GM12878 (cell line): ENCODE data around the gene SCAI. TPM values are rescaled to one million over a fixed set of nuclear protein-coding genes. Genes with fewer than 3 reads are reported as not detected.
A peak's percentile ranks its signal among the peaks of the same experiment; 100 is the strongest.

Source experiments
- CBX3 ChIP-seq: fragments of 200-600 bp; sonication (generic); IDR thresholded peaks from 2 replicates; pipeline ENCODE4 v1.6.1; 2016; ENCODE audit warnings: low read depth, borderline replicate concordance
- CREM ChIP-seq: IDR thresholded peaks from 2 replicates; pipeline ENCODE4 v1.6.1; 2014; ENCODE audit warnings: antibody characterized with exemption, low read depth
- ETV6 ChIP-seq, 2 experiments: fragments of 450-650 bp in 1 of 2; IDR thresholded peaks in 1 of 2; conservative IDR thresholded peaks in 1 of 2; 2 replicates each; pipeline ENCODE4 v1.6.1; 2014; ENCODE audit warnings: antibody characterized with exemption in 1 of 2, borderline replicate concordance in 1 of 2, low read depth in 1 of 2, mild to moderate bottlenecking in 1 of 2, moderate library complexity in 1 of 2
- FOS ChIP-seq: IDR thresholded peaks from 3 replicates; pipeline ENCODE4 v1.6.1; 2011; ENCODE audit warnings: borderline replicate concordance; ENCODE audit not compliant: insufficient read length; ENCODE audit errors: extremely low read depth
- IRF4 ChIP-seq: IDR thresholded peaks from 2 replicates; pipeline ENCODE4 v1.6.1; 2011; ENCODE audit warnings: low read depth, low read length
- JUND ChIP-seq: IDR thresholded peaks from 2 replicates; pipeline ENCODE4 v1.6.1; 2012; ENCODE audit warnings: low read depth, mild to moderate bottlenecking, low read length, improper control_type of control experiment, moderate library complexity
- NFIC ChIP-seq: IDR thresholded peaks from 2 replicates; pipeline ENCODE4 v1.6.1; 2012; ENCODE audit warnings: low read depth, mild to moderate bottlenecking, inconsistent platforms, low read length, moderate library complexity
- NFYB ChIP-seq: IDR thresholded peaks from 2 replicates; pipeline ENCODE4 v1.6.1; 2011; ENCODE audit warnings: low read depth, mild to moderate bottlenecking, low read length, improper control_type of control experiment, moderate library complexity; ENCODE audit not compliant: insufficient read depth
- PAX5 ChIP-seq: IDR thresholded peaks from 2 replicates; pipeline ENCODE4 v1.6.1; 2011; ENCODE audit warnings: low read depth, low read length, borderline replicate concordance
- POLR2AphosphoS2 ChIP-seq: IDR thresholded peaks from 2 replicates; pipeline ENCODE4 v1.6.1; 2011; ENCODE audit warnings: low read depth, mild to moderate bottlenecking, low read length, improper control_type of control experiment, moderate library complexity
- POU2F2 ChIP-seq: IDR thresholded peaks from 3 replicates; pipeline ENCODE4 v1.6.1; 2011; ENCODE audit warnings: low read depth, mild to moderate bottlenecking, low read length, borderline replicate concordance
- RUNX3 ChIP-seq: IDR thresholded peaks from 2 replicates; pipeline ENCODE4 v1.6.1; 2012; ENCODE audit warnings: low read length, inconsistent platforms
- SMARCA5 ChIP-seq: fragments of 450-650 bp; IDR thresholded peaks from 2 replicates; pipeline ENCODE4 v1.6.1; 2017; ENCODE audit warnings: mild to moderate bottlenecking
- SMC3 ChIP-seq: IDR thresholded peaks from 2 replicates; pipeline ENCODE4 v1.6.1; 2011; ENCODE audit warnings: low read length, improper control_type of control experiment, borderline replicate concordance
- SP1 ChIP-seq: IDR thresholded peaks from one replicate; pipeline ENCODE4 v1.6.1; 2011; ENCODE audit warnings: low read depth, low read length
- SREBF2 ChIP-seq: IDR thresholded peaks from 2 replicates; pipeline ENCODE4 v1.6.1; 2012; ENCODE audit warnings: mild to moderate bottlenecking, low read length
- STAT1 ChIP-seq: fragments of 450-650 bp; conservative IDR thresholded peaks from 2 replicates; pipeline ENCODE4 v1.6.1; 2014; ENCODE audit warnings: antibody characterized with exemption, mild to moderate bottlenecking
- TAF1 ChIP-seq: IDR thresholded peaks from 2 replicates; pipeline ENCODE4 v1.6.1; 2011; ENCODE audit warnings: mild to moderate bottlenecking, low read depth, low read length, borderline replicate concordance
- TBL1XR1 ChIP-seq: IDR thresholded peaks from 2 replicates; pipeline ENCODE4 v1.6.1; 2012; ENCODE audit warnings: low read depth, low read length, improper control_type of control experiment
- YBX1 ChIP-seq: fragments of 450-650 bp; IDR thresholded peaks from 2 replicates; pipeline ENCODE4 v1.6.1; 2016; ENCODE audit warnings: antibody characterized with exemption
- YY1 ChIP-seq: IDR thresholded peaks from 2 replicates; pipeline ENCODE4 v1.6.1; 2011; ENCODE audit warnings: low read depth, mild to moderate bottlenecking, low read length
- polyA plus RNA-seq, 11 experiments: library from polyadenylated mRNA; depleted of rRNA in 4 of 11; unstranded in 6 of 11; stranded (reverse) in 5 of 11; fragments of >200 nt; fragmentation: Nextera tagmentation in 4 of 11; fragmentation: Illumina TruSeq in 1 of 11; extraction: Ambion mirVana in 4 of 11; extraction: Trizol in 1 of 11; gene quantifications; 1 replicate in 1 of 11; 2 replicates in 10 of 11; pipeline versions ENCODE4 v1.2.1 to v1.2.3, GENCODE V29; 2011 to 2016; ENCODE audit warnings: inconsistent platforms in 2 of 11, missing spikeins in 2 of 11, low read depth in 1 of 11
- total RNA-seq, 4 experiments: library from RNA; depleted of rRNA in 3 of 4; stranded (reverse); fragments of >200 nt in 3 of 4; fragmentation: Illumina TruSeq in 1 of 4; extraction: Trizol in 1 of 4; gene quantifications; 2 replicates each; pipeline versions ENCODE4 v1.2.1 to v1.2.3, GENCODE V29; 2013 to 2021
- TF ChIP-seq, protein P1 (sequence below): fragments of 450-650 bp; IDR thresholded peaks from 2 replicates; pipeline ENCODE4 v1.6.1; 2016; ENCODE audit warnings: mild to moderate bottlenecking
- TF ChIP-seq, protein P2 (sequence below): fragments of 450-650 bp; IDR thresholded peaks from 2 replicates; pipeline ENCODE4 v1.6.1; 2014; ENCODE audit warnings: mild to moderate bottlenecking
- TF ChIP-seq, protein P3 (sequence below): fragments of 450-650 bp; IDR thresholded peaks from 2 replicates; pipeline ENCODE4 v1.6.1; 2017; ENCODE audit warnings: mild to moderate bottlenecking, low read depth, inconsistent platforms; ENCODE audit not compliant: poor library complexity, severe bottlenecking
- TF ChIP-seq, protein P4 (sequence below): IDR thresholded peaks from 2 replicates; pipeline ENCODE4 v1.6.1; 2011; ENCODE audit warnings: low read depth, low read length, improper control_type of control experiment, borderline replicate concordance

Gene SCAI
- total and polyA plus RNA-seq, 10 of the 15 experiments (the other 5 are each of a cell fraction or from before 2014, with no cell fraction given), result 0.52 to 8.8 (median 5.1) TPM

DNA sequence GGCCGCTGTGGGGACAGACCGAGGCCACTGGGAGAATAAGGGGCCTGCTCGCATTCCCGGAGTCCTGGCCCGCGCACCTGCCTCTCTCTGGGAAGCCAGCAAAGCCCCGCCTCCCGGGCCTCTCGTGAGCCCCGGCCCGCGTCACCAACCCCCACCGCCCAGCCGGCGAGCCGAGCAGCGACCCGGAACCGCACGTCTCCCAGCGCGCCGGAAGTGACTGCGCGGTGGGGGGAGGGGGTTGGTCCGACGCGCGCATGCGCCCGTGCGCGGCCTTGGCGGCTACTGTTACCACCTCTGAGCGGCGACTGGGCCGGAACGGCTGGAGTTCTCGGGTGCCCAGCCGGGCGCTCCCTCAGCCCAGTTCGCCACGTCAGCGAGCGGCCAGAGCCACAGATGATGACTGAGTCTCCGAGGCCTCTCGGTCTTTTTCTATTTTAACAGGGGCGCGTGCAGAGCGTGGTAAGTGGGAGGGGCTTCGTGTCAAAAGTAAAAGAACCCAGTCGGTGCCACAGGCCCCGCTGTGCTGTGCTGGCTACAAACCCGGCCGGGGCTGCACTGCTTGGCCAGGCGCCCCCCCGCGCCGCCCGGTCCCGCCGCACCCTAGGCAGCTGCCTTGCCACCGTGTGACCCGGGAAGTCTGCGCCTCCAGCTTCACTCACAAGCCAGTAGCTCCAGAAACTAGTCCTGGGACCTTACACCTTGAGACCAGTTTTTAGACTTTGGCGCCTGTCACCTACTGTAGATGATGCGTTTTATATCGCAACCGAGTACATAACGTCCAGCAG lies 202.2 kb downstream of the SCAI start, which contains the start of gene GOLGA1 (continued):
- TF ChIP-seq CBX3 (no peak), POLR2AphosphoS2 (peak; percentile 67; the same call in 1 of the 2 replicates), CREM (peak; percentile 98), TAF1 (peak; percentile 34; the same call in 1 of the 2 replicates), NFIC (no peak), SMARCA5 (peak; percentile 47; the same call in 1 of the 2 replicates), YBX1 (no peak), FOS (no peak), RUNX3 (no peak; the same call in 1 of the 2 replicates), SREBF2 (no peak), YY1 (peak; percentile 70; the same call in 1 of the 2 replicates), IRF4 (no peak), PAX5 (peak; percentile 100), JUND (peak; percentile 45; the same call in 1 of the 2 replicates), SP1 (peak; percentile 39), TBL1XR1 (peak; percentile 83; the same call in 1 of the 2 replicates), SMC3 (no peak), ETV6 (conservative IDR thresholded peaks at IDR 0.05 in 1 of 2, IDR thresholded peaks at IDR 0.05 in 1 of 2; ENCODE audit: borderline replicate concordance in 1 of 2, low read depth in 1 of 2) (no peak; a peak in 1 of 4 replicates), STAT1 (no peak), POU2F2 (peak; percentile 28; the same call in 1 of the 3 replicates), NFYB (no peak)
- TF ChIP-seq, protein P1, sequence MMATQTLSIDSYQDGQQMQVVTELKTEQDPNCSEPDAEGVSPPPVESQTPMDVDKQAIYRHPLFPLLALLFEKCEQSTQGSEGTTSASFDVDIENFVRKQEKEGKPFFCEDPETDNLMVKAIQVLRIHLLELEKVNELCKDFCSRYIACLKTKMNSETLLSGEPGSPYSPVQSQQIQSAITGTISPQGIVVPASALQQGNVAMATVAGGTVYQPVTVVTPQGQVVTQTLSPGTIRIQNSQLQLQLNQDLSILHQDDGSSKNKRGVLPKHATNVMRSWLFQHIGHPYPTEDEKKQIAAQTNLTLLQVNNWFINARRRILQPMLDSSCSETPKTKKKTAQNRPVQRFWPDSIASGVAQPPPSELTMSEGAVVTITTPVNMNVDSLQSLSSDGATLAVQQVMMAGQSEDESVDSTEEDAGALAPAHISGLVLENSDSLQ, result no peak; the same call in 1 of the 2 replicates
- TF ChIP-seq, protein P2, sequence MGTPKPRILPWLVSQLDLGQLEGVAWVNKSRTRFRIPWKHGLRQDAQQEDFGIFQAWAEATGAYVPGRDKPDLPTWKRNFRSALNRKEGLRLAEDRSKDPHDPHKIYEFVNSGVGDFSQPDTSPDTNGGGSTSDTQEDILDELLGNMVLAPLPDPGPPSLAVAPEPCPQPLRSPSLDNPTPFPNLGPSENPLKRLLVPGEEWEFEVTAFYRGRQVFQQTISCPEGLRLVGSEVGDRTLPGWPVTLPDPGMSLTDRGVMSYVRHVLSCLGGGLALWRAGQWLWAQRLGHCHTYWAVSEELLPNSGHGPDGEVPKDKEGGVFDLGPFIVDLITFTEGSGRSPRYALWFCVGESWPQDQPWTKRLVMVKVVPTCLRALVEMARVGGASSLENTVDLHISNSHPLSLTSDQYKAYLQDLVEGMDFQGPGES, result no peak
- TF ChIP-seq, protein P3, sequence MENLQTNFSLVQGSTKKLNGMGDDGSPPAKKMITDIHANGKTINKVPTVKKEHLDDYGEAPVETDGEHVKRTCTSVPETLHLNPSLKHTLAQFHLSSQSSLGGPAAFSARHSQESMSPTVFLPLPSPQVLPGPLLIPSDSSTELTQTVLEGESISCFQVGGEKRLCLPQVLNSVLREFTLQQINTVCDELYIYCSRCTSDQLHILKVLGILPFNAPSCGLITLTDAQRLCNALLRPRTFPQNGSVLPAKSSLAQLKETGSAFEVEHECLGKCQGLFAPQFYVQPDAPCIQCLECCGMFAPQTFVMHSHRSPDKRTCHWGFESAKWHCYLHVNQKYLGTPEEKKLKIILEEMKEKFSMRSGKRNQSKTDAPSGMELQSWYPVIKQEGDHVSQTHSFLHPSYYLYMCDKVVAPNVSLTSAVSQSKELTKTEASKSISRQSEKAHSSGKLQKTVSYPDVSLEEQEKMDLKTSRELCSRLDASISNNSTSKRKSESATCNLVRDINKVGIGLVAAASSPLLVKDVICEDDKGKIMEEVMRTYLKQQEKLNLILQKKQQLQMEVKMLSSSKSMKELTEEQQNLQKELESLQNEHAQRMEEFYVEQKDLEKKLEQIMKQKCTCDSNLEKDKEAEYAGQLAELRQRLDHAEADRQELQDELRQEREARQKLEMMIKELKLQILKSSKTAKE, result no peak
- TF ChIP-seq, protein P4, sequence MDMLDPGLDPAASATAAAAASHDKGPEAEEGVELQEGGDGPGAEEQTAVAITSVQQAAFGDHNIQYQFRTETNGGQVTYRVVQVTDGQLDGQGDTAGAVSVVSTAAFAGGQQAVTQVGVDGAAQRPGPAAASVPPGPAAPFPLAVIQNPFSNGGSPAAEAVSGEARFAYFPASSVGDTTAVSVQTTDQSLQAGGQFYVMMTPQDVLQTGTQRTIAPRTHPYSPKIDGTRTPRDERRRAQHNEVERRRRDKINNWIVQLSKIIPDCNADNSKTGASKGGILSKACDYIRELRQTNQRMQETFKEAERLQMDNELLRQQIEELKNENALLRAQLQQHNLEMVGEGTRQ, result no peak
